ENCODE results near the gene SLC12A4. TPM values are rescaled to one million over a fixed set of nuclear protein-coding genes. Genes with fewer than 3 reads are reported as not detected.

Gene SLC12A4
- total RNA-seq, 1 donor from 2014 or later, result 84.3 TPM

DNA sequence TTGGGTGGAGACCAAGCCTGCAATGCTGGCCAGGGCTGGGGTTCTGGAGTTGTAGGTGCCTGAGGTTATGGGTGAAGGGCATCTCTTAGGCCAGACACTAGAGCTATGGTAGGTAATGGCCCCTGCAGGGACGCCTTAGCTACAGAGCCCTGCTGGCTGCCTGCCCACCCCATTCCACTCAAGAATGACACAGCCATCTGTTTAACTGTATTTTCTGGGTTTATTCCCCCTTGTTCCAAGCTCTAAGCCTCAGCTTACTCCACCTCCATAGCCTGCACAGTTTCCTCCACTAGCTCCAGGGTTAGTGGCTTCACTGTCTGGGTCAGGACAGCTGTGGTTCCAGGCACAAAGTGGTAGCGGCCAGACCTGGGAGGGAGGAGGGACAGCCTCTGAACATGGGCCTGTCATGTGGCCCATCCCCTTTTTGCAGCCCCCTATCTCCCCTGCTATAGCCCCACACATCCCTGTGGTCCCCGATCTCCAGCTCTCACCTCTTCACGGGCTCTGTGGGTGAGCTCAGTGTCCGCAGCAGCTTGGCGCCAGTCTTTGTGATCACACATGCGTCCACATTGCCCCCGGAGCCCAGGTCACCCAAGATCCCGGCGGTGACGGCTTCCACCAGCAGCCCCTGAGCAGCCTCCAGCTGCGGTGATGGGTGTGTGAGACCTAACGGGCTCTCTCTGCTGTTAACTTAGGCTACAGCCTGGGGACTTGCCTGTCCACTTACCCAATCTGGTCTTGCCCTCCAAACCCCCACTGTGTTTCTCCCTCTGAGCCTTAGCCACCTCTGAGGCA, 33.9 kb downstream of the SLC12A4 start:
- no peak for DNase-seq
- intact Hi-C loops (cut with DNase I), result no loop called here
- peak; percentile 0 for ATAC-seq (ENCODE audit: poor library complexity)

DNA sequence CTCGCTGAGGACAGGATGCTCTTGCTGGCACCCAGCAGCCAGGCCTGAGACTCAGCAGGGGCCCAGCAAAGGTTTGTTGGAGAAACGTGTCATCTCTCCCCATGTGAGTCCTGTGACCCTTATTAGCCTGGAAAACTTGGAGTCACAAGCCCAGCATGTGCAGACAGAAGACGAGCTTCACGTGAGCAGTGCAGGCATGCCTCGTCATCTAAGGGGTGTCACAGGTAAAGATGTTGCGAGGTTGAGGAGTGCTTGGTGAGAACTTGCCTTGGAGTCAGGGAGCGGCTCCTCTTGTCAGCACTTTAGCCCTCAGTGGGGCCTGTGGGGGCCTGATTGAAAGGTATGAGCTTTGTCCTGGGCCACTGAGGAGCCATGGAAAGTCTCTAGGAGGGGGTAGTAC, 34.6 kb downstream of the SLC12A4 start:
- intact Hi-C loops (cut with DNase I), result no loop called here
- DNase-seq, result no peak
- ATAC-seq (ENCODE audit: poor library complexity), result no peak

DNA sequence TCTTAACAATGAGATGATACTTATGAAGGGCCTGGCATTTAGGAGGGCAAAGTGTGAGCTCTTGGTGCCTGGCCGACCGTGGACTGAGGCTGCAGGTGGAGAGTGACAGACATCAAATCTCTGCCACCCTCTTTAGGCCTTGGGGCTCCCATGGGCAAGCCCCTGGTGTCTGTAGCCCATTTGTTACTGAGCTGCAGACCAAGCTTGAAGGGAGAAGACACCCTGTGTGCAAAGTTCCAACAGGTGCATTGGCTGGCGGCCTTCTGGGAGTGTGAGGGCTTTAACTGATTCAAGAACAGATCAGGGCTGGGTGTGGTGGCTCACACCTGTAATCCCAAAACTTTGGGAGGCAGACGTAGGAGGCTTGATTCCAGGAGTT, 36.0 kb downstream of the SLC12A4 start:
- ATAC-seq (ENCODE audit: poor library complexity) (no peak), DNase-seq (no peak)
- intact Hi-C loops (cut with DNase I), result no loop called here

- intact Hi-C loops (cut with DNase I), result no loop called here
- DNase-seq (no peak), ATAC-seq (ENCODE audit: poor library complexity) (no peak)
Observed at GRCh38 chr16:67931712-67932461, 36.5 kb downstream of the SLC12A4 start, which contains the start of gene CTRL. Gene CTRL, minus strand, starts transcription at chr16:67931862. Its CDS starts 10 bp downstream, at chr16:67931852.

GRCh38 chr16:67930678-67931211, 37.7 kb downstream of the SLC12A4 start:
- intact Hi-C loops (cut with DNase I), result no loop called here
- DNase-seq, result no peak
- ATAC-seq (ENCODE audit: poor library complexity), result no peak

DNA sequence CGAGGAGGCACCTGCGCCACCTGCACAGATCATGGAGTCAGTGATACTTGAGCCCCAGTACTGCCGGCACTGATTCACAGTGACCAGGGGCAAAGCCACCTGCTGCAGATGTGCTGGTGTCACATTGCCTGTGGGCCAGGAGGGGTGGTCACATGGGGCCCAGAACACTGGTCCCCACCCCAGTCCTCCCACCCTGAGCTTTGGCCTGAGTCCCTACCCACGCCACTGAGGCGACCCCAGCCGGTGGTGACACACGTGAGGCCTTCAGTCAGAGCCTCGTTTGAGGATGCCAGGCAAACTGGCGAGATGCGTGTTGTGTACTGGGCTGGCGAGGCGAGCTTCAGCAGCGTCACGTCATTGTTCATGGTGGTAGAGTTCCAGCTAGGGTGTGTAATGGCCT, 38.2 kb downstream of the SLC12A4 start:
- no peak for DNase-seq
- ATAC-seq (ENCODE audit: poor library complexity), result no peak
- intact Hi-C loops (cut with DNase I), result no loop called here

GRCh38 chr16:67928561-67929364, 39.7 kb downstream of the SLC12A4 start:
- peak; percentile 76 for ATAC-seq (ENCODE audit: poor library complexity)
- peak; percentile 81 for DNase-seq
- intact Hi-C loops (cut with DNase I), result loop anchor here (5.0 kb wide), 2 partner anchors 41 to 111 kb away; no protein-coding TSS in a partner anchor

GRCh38 chr16:67928147-67928546, 40.3 kb downstream of the SLC12A4 start:
- intact Hi-C loops (cut with DNase I), result loop anchor here (5.0 kb wide), 2 partner anchors 41 to 111 kb away; no protein-coding TSS in a partner anchor
- ATAC-seq (ENCODE audit: poor library complexity), result no peak
- DNase-seq, result no peak

- DNase-seq (no peak), ATAC-seq (ENCODE audit: poor library complexity) (no peak)
- intact Hi-C loops (cut with DNase I), result loop anchor here (5.0 kb wide), 2 partner anchors 40 to 110 kb away; no protein-coding TSS in a partner anchor
Observed at GRCh38 chr16:67927131-67927941, 41.1 kb downstream of the SLC12A4 start.

DNA sequence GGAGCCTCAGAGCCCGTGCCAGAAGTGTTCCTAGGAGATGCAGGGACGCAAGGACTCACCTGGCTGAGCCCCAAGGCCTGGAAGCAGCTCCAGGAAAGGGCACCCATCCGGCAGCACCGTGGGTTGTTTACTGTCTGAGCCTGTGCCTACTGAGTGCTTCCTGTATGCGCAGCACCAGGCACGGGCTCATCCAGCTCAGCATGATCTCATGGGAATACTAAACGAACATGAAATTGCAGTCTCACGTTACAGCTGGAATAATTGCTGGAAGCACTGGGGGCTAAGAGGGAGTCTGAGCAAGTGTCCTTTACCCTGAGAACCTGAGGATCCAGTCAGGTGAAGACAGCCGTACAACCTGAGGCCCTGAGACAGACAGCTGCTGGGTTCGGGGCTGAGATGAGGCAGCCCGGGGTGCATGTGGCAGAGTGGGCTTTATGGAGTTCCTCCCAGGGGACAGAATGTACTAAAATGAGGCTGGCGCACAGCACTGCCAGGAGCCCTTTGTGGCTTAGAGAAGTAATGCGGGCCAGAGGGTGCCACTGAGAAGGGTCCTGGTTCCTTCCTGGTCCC, 42.2 kb downstream of the SLC12A4 start:
- ATAC-seq (ENCODE audit: poor library complexity) (no peak), DNase-seq (no peak)
- intact Hi-C loops (cut with DNase I), result loop anchor here (5.0 kb wide), 2 partner anchors 39 to 109 kb away; no protein-coding TSS in a partner anchor

- no peak for ATAC-seq (ENCODE audit: poor library complexity)
- DNase-seq, result no peak
- intact Hi-C loops (cut with DNase I), result no loop called here
Observed at GRCh38 chr16:67924140-67924906, 44.1 kb downstream of the SLC12A4 start.

- ATAC-seq (ENCODE audit: poor library complexity), result peak; percentile 37
- intact Hi-C loops (cut with DNase I), result no loop called here
Observed at GRCh38 chr16:67923414-67924116, 44.9 kb downstream of the SLC12A4 start.

DNA sequence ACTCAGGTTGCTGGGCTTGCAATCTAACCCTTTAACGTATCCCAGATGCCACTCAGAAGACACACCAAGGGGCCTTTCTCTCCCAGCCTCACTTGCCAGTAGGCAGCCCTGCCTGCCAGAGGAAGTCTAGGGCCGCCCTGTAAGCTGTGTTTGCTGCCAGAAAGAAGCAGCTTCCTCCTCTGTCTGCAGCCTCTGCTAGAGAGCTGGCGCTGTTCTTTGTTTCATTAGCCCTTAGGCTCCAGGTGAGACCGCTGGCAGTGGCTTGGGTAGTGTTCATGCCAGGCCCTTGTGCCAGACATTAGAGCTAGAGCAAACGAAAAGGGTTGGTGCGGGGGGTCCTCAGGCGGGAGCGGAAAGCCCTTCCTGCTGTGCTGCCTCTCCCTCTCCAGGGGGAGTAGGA, 45.7 kb downstream of the SLC12A4 start:
- ATAC-seq (ENCODE audit: poor library complexity) (no peak), DNase-seq (no peak)
- intact Hi-C loops (cut with DNase I), result no loop called here

More at GRCh38 chr16:67923414-67924116, 44.9 kb downstream of the SLC12A4 start:
- no peak for DNase-seq

- intact Hi-C loops (cut with DNase I), result no loop called here
- no peak for ATAC-seq (ENCODE audit: poor library complexity)
- no peak for DNase-seq
Observed at GRCh38 chr16:67922221-67922620, 46.2 kb downstream of the SLC12A4 start.

DNA sequence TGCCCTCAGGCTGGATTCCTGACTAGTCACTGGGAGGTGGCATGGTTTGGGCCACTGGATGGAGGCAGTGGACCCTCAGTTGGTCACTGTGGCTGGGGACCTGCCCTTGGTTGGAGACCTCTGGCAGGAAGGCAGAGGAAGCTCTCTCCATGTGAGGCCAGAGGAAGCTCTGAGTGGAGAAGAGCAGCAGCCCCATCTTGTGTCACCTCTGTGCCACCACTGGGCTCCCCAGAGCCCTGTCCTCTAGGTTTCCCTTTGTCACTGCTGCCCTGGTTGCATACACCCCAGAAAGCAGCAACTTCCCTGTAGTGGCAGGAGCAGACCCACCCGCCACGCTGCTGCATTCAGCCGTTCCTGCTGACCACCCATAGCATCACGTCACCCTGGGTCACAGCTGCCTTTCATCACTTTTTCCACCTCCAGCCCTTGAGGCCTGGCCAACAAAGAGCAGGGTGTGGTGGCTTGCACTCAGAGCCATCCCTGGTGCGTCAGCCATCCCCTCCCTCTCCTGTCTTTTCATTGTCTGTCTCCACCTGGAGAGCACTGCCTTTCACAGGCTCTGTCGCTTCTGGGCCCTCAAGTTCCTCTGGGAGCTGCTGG, 48.7 kb downstream of the SLC12A4 start:
- DNase-seq, result no peak
- intact Hi-C loops (cut with DNase I), result no loop called here
- ATAC-seq (ENCODE audit: poor library complexity), result no peak

DNA sequence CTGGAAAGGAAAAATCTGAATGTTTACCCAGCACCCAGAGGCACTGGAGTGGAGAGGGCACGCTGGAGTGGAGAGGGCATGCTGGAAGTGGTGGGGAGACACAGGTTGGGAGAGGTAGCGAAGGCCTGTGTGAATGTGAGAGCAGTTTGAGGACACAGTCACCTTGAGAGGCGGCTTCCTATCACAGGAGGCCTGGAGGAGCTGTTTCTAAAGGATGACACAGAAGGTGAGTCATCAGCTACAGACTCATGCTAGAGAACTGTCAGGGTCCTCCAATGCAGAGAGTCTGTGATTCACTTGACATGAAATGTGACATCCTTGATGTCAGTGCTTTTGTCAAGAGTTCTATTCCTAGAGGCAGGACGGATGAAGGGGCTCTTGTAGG, 50.6 kb downstream of the SLC12A4 start:
- ATAC-seq (ENCODE audit: poor library complexity) (peak; percentile 38), DNase-seq (no peak)
- intact Hi-C loops (cut with DNase I), result no loop called here

Data from Right ventricle myocardium superior (tissue), 1 donor.